GM19099 (cell line): ENCODE measurements around the gene KNTC1.

ENCODE experiments used
- POLR2A ChIP-seq: IDR thresholded peaks from 3 replicates; pipeline ENCODE4 v1.6.1; 2011; ENCODE audit warnings: low read depth; ENCODE audit not compliant: insufficient read length; ENCODE audit errors: extremely low read depth

Gene KNTC1

DNA sequence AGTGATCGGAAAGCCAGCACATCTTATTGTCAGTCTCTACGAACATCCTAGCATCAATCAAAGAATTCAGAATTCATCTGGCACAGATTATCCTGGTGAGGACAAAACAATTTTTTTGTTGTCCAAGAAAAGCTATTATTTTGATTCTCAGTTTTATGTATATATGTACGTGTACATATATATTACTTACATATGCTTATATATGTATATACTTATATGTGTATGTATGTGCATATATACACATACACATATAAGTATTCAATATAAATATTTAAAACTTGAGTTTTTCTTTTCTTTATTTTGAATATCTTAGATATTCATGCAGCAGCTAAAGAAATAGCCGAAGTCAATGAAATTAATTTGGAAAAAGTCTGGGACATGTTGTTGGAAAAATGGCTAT, 77.9 kb downstream of the KNTC1 start:
- no peak for TF ChIP-seq POLR2A

DNA sequence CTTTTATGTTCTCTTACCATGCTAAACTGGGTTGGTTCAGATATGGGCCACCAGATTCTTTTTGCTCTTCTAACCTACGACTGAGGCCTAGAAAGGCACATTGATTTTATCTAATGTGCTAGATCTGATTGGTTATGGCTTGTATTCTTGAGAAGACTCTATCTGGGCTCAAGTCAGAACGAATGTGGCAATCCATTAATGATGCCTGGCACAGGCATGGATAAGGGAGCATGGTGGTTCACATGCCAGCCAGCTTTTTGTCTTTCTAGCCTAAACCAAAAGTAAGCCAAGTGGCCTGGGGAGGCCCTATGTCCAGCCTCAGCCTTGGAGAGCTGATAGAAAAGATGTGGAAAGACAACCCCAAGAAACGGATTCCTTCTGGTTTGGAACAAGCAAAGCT, 82.7 kb downstream of the KNTC1 start:
- TF ChIP-seq POLR2A = no peak

- TF ChIP-seq POLR2A = no peak
Observed at GRCh38 chr12:122610207-122610606, 83.2 kb downstream of the KNTC1 start.

DNA sequence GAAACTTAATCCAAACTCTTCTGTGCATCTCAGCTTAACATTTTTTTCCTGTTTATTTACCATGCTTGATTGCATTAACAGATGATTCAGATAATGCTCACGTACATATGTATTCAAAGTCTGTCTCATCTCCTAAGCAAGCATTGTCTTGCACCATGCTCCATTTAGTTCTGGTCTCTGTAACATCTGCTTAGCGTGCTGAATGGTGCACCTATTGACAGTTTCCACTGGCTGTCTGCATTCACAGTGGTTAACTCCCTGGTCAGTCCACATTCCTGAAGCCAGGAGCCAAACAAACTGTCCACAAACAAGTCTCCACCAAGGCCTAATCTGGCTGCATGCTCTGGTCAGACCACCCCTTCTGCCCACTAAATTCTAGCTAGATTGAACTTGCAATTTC, 83.9 kb downstream of the KNTC1 start:
- TF ChIP-seq POLR2A = no peak

DNA sequence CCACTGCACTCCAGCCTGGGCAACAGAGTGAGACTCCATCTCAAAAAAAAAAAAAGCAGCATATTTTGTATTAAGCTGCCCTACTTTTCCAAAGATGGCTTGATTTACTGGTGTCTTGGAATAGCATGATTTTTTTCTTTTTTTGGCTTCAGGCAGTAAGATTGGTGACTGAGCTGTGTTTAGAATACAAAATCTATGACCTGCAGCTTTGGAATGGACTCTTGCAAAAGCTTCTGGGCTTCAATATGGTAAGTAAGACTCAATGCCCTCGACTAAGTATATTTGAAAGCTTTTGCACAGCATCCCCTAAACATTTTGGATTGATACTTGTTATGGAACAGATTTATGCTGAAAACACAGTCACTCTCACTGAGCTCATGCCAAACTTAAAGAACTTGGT, 87.8 kb downstream of the KNTC1 start:
- TF ChIP-seq POLR2A = no peak

DNA sequence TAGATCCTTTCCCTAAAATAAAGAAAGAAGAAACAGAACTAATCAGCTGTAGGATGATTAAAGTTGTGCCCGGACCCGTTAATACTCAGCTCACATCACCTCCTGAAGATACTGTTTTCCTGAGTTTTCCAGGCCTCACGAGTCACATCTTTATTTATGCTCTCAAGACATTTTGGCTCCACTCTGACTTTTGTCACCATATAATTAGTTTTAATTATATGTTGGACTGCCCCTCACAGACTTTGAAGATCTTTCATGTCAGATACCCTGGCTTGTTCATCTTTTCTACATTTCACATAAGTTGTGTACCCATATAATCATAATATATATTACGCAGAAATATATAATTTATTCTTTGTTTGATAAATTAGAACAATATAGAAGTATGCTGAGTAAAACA, 88.7 kb downstream of the KNTC1 start:
- TF ChIP-seq POLR2A = no peak

DNA sequence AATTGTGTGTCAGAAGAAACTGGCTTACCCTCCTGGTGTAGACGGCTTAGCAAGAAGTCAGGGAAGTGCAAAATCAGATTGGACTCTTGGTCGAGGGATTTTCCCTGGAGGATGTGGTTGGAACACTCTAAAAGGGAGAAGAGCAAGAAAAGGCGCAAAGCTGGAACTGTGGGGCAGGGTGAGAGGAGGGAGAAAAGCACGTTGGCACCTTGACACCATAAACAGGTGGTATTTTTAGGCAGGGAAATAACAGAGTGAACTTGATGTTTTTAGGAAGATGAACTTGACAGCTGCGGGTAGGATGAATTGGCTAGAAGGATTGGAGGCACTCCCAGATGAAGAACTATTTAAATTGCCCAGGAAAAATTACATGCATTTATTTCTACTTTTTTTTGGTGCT, 108.4 kb downstream of the KNTC1 start:
- no peak for TF ChIP-seq POLR2A

DNA sequence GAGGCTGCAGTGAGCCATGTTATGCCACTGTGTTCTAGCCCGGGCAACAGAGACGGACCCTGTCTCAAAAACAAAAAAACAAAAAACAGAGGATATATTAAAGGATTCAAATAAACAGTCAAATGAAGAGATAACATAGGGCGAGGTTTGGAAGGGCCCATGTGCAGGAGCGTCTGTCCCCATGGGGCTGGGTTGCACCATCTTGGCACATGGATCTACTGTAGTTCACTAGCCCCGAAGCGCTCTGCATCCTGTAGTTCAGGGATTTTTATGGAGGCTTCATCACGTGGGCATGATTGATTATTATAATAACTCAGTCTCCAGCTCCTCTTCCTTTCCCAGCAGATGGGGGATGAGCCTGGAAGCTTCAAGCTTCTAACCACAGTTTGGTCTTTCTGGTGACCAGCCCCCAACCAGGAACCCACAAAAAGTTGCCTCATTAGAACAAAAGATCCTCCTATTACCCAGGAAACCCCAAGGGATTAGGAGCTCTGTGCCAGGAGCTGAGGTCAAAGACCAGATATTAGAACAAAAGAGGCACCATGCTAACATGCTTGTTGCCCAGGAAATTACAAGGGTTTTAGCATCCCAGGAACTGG, 116.3 kb downstream of the KNTC1 start:
- no peak for TF ChIP-seq POLR2A

DNA sequence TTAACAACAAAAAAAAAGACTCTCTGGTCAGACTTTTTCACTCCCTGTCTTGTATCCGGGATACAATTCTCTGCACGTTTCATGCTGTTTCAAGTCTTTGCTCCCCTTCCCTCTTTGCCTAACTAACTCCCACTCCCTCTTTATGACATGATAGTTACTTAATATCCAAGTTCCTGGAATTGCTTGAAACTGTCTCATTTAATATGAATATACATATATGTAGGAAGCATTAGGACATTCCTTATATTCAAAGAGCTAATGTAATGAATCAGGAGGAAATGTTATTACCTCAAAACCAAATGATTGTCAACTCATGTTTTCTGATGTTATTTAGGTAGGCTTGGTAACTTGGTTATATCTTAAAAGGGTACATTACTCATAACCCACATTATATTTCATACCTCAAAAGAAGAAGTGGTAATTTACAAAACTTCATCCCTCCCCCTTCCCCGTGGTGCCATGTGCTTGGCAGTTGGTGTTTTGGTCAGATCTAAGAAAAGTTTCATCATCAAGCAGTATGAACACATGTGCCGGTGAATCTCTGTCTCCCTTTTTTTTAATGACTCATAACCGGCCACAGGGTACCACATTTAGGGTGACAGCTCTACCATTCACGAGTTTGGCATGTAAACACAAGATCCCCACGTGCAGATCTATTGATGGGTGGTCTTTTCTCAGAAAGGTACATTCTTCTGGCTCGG, 119.6 kb downstream of the KNTC1 start:
- TF ChIP-seq POLR2A = no peak

DNA sequence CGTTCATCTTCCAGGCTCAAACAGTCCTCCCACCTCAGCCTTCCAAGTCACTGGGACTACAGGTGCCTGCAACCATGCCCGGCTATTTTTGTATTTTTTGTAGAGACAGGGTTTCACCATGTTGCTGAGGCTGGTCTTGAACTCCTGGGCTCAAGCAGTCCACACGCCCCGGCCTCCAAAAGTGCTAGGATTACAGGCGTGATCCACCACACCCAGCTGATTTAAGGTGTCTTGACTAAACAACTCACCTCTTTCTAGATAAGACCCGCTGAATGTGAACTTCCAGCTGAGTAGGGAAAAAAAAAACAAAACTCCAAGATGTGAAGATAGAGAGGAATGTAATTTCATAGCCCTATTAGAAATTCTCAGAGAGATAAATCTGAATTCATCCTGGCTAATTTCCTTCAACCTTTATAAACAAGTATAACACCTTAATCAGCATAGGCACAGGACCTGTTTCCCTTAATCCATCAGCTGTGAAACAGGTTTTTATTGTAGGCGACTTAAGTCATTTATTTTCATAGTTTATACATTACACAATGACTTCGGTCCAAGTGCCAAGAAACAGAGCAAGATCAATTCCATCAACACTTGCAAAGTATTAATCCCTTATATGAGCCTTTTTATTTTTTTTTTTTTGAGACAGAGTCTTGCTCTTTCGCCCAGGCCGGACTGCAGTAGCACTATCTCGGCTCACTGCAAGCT, 124.6 kb downstream of the KNTC1 start:
- TF ChIP-seq POLR2A = no peak

DNA sequence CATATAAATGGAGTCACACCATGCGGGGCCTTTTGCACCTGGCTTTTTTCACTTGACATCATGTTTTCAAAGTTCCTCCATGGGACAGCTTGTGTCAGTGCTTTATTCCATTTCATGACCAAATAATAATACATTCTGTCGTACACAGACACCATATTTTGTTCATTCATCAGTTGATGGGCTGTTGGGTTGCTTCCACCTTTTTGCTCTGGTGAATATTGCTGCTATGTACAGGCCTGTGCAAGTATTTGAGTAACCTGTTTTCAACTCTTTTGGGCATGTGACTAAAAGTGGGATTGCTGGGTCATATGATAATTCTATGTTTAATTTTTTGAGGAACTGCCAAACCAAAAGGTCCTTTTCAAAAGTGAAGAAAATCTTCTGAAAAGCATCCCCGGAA, 129.2 kb downstream of the KNTC1 start:
- no peak for TF ChIP-seq POLR2A

DNA sequence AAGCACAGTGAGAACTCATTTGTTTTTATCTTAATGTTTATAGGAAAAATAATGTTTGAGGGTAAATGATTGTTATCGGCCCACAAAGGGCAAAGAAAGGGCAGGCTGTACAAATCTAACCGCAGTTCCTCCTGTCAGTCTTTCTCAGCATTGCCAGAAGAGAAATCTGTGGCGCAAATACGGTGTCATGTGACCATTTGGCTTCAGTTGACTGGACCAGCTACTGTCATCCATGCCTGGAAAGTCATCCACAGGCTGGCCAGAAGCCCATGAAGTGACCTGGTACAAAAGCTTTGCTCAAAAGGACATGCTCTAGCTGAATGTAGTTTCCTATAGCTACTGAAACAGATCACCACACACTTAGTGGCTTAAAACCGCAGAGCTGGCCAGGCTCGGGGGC, 132.5 kb downstream of the KNTC1 start:
- no peak for TF ChIP-seq POLR2A

GRCh38 chr12:122661246-122661645, 134.2 kb downstream of the KNTC1 start:
- no peak for TF ChIP-seq POLR2A

DNA sequence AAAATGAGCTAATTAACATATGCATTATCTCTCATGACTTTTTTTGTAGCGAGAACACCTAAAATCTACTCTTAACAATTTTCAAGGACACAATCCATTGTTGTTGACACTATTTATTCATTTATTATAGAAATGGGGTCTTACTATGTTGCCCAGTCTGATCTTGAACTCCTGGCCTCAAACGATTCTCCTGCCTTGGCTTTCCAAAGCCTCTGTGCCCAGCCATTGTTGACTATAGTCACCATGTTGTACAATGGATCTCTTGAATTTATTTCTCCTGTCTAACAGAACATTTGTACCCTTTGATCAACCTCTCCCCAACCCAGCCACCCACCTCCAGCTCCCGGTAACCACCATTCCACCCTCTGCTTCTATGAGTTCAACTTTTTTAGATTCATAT, 134.9 kb downstream of the KNTC1 start:
- TF ChIP-seq POLR2A = no peak

- TF ChIP-seq POLR2A = no peak
Observed at GRCh38 chr12:122665349-122665748, 138.3 kb downstream of the KNTC1 start.

- TF ChIP-seq POLR2A = no peak
Observed at GRCh38 chr12:122665759-122666158, 138.7 kb downstream of the KNTC1 start.

DNA sequence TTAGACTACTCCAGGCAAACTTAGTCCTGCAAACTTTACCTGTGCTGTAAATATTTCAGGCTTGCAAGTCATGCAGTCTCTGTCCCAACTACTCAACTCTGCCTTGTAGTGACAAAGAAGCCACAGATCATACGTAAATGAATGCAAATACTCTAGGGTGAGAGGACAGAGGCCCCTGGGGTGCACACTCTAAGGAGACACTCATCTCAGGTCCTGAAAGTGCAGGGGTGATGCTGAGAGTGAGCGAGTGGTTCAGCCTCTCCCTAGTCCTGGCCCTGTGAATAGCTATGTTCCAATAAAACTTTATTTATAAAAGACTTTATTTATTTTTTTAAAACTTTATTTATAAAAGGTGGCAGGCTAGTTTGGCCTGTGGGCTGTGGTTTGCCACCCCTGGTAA, 141.2 kb downstream of the KNTC1 start:
- no peak for TF ChIP-seq POLR2A

DNA sequence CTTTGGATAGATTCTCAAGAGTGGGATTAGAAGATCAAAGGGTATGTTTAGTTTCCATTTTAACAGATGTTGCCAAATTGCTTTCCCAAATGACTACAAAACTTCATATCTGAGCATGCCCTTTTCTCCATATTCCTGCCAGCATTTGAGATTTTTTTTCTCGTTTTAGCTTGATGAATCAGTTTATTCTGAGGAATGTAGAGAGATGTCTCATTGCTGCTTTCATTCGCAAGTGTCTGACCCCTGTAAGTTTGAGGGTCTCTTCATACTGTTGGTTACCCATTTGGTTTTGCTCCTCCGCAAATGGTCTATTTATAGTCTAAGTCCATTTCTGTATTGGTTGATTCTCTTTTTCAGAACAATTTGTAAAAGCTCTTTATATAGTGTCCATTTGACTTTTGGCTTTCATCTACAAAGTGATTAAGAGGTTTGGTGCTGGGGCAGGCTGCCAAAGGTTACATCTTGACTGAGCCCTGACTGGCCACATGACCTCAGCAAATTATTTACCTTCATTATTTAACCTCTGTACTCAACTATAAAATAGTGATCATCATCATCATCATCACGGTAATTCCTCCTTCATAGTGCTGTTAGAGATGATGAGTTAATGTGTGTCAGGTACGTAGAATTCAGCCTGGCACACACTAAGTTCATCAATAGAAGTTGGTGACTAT, 142.5 kb downstream of the KNTC1 start:
- TF ChIP-seq POLR2A = no peak
